ENCODE data around the gene SGCD.

- TF ChIP-seq FOS (IDR thresholded peaks at IDR 0.05; ENCODE audit: low read depth, low read length) (no peak), CTCF (conservative IDR thresholded peaks at IDR 0.05; ENCODE audit: low read depth, low read length) (no peak), ELK1 (IDR thresholded peaks at IDR 0.05; ENCODE audit: borderline replicate concordance, low read depth, low read length) (no peak), MXI1 (IDR thresholded peaks at IDR 0.05; ENCODE audit: borderline replicate concordance, low read depth, low read length) (no peak), RAD21 (IDR thresholded peaks at IDR 0.05; ENCODE audit: low read length) (no peak), MAFK (IDR thresholded peaks at IDR 0.05; ENCODE audit: low read depth, low read length) (no peak), POLR2A (IDR thresholded peaks at IDR 0.05; ENCODE audit: low read depth, low read length) (no peak), CEBPB (IDR thresholded peaks at IDR 0.05; ENCODE audit: low read depth, low read length) (no peak), USF2 (IDR thresholded peaks at IDR 0.05; ENCODE audit: low read depth, low read length) (no peak), BHLHE40 (IDR thresholded peaks at IDR 0.05; ENCODE audit: low read depth, low read length) (no peak), MAZ (IDR thresholded peaks at IDR 0.05; ENCODE audit: borderline replicate concordance, low read depth, low read length) (no peak)
These were observed 13.9 kb downstream of the SGCD start for GRCh38 chr5:156340893-156341292.

Measured in IMR-90 (cell line).